Progenitor cell of endocrine pancreas (in vitro differentiated cells): Measurements from ENCODE around the gene ADCY5. TPM values are rescaled to one million over a fixed set of nuclear protein-coding genes. Genes with fewer than 3 reads are reported as not detected.

Source experiments
- DNase-seq: peaks from one replicate; pipeline ENCODE4 v3.0.0; 2021; ENCODE audit warnings: low spot score; ENCODE audit not compliant: unreplicated experiment
- H3K27ac Mint-ChIP-seq: 2 replicates; pipeline ENCODE4 v1.8.0; 2021; ENCODE audit warnings: mild to moderate bottlenecking, moderate library complexity, mixed read lengths
- H3K27me3 Mint-ChIP-seq: 2 replicates; pipeline ENCODE4 v1.8.0; 2021; ENCODE audit warnings: mixed read lengths
- H3K36me3 Mint-ChIP-seq: 2 replicates; pipeline ENCODE4 v1.8.0; 2022; ENCODE audit warnings: mixed read lengths; ENCODE audit not compliant: insufficient read depth
- H3K4me1 Mint-ChIP-seq: 2 replicates; pipeline ENCODE4 v1.8.0; 2021; ENCODE audit warnings: low read depth, mixed read lengths
- H3K4me3 Mint-ChIP-seq: 2 replicates; pipeline ENCODE4 v1.8.0; 2021; ENCODE audit warnings: low read depth, mild to moderate bottlenecking, moderate library complexity, mixed read lengths
- H3K9me3 Mint-ChIP-seq: 2 replicates; pipeline ENCODE4 v1.8.0; 2021; ENCODE audit warnings: low read depth, mixed read lengths
- total RNA-seq: library from RNA; stranded (reverse); gene quantifications from 2 replicates; pipeline ENCODE4 v1.2.1, GENCODE V29; 2021
- TF ChIP-seq, protein P1 (sequence below): fragments of 200-600 bp; sonication (generic); IDR thresholded peaks from one replicate; pipeline ENCODE4 v1.5.0; 2021; ENCODE audit warnings: antibody characterized with exemption, mild to moderate bottlenecking; ENCODE audit not compliant: unreplicated experiment

The ADCY5 gene
- total RNA-seq, 1 donor from 2014 or later = 33.8 TPM

GRCh38 chr3:123405936-123406510, 42.9 kb downstream of the ADCY5 start:
- no peak for DNase-seq
- H3K36me3 Mint-ChIP-seq = peaks cover 9% of the 10 kb centered on the region
- H3K4me3 Mint-ChIP-seq = no peak overlapping the region
- H3K27me3 Mint-ChIP-seq = no peaks in the 10 kb centered on the region
- peaks cover 52% of the 10 kb centered on the region for H3K4me1 Mint-ChIP-seq
- H3K9me3 Mint-ChIP-seq = no peaks in the 10 kb centered on the region
- TF ChIP-seq, protein P1, sequence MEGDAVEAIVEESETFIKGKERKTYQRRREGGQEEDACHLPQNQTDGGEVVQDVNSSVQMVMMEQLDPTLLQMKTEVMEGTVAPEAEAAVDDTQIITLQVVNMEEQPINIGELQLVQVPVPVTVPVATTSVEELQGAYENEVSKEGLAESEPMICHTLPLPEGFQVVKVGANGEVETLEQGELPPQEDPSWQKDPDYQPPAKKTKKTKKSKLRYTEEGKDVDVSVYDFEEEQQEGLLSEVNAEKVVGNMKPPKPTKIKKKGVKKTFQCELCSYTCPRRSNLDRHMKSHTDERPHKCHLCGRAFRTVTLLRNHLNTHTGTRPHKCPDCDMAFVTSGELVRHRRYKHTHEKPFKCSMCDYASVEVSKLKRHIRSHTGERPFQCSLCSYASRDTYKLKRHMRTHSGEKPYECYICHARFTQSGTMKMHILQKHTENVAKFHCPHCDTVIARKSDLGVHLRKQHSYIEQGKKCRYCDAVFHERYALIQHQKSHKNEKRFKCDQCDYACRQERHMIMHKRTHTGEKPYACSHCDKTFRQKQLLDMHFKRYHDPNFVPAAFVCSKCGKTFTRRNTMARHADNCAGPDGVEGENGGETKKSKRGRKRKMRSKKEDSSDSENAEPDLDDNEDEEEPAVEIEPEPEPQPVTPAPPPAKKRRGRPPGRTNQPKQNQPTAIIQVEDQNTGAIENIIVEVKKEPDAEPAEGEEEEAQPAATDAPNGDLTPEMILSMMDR = no peak
- H3K27ac Mint-ChIP-seq = peak overlapping the region; percentile 65

DNA sequence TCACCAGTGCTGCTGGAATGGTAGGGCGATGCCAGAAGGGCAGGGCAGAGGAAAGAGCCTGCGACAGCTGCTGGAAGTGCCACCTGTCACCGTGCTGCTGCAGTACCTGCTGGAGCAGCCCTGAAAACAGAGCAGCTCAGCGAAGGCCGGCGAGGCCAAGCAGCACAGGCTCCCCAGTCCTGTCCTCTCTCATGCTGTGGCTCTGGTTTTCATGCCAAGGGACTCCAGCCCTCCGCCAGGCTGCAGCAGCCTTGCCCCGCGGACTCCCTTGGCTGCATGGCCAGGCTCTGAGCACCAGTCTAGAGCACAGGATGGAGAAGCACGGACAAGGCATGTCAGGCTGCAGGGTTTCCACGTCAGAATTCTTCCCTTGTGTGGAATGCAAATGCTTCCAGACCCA, 43.9 kb downstream of the ADCY5 start:
- no peaks in the 10 kb centered on the region for H3K9me3 Mint-ChIP-seq
- H3K4me1 Mint-ChIP-seq = peaks cover 43% of the 10 kb centered on the region
- H3K27me3 Mint-ChIP-seq = no peaks in the 10 kb centered on the region
- no peak overlapping the region for H3K4me3 Mint-ChIP-seq
- TF ChIP-seq, protein P1 = no peak
- no peak overlapping the region for H3K27ac Mint-ChIP-seq
- peaks cover 9% of the 10 kb centered on the region for H3K36me3 Mint-ChIP-seq
- DNase-seq = no peak

DNA sequence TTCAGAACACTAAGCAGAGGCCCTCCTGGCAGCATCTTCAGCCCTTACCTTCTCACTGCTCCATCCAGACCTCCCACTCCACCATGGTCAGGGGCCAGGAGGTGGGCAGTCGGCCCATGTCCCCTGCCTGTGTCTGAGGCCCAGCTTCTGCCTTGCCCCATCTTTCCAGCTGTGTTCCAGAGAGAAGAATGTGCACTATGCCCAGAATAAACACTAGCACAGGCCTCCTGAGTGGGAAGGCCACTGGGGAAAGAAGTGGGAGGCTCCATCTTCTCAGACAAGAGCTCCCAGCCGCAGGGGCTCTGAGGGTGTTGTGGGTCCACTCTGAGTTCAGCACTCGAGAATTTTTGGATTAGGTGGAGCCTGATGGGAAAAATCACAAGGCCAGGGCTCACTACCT, 44.5 kb downstream of the ADCY5 start:
- H3K9me3 Mint-ChIP-seq = no peaks in the 10 kb centered on the region
- H3K27me3 Mint-ChIP-seq = no peaks in the 10 kb centered on the region
- H3K4me3 Mint-ChIP-seq = no peak overlapping the region
- H3K27ac Mint-ChIP-seq = no peak overlapping the region
- peaks cover 43% of the 10 kb centered on the region for H3K4me1 Mint-ChIP-seq
- H3K36me3 Mint-ChIP-seq = peaks cover 9% of the 10 kb centered on the region
- TF ChIP-seq, protein P1 = no peak
- no peak for DNase-seq

- Mint-ChIP-seq H3K4me1 (peaks cover 38% of the 10 kb centered on the region), H3K27me3 (no peaks in the 10 kb centered on the region), H3K4me3 (no peak overlapping the region)
Measured at GRCh38 chr3:123401836-123402530, 46.9 kb downstream of the ADCY5 start.

DNA sequence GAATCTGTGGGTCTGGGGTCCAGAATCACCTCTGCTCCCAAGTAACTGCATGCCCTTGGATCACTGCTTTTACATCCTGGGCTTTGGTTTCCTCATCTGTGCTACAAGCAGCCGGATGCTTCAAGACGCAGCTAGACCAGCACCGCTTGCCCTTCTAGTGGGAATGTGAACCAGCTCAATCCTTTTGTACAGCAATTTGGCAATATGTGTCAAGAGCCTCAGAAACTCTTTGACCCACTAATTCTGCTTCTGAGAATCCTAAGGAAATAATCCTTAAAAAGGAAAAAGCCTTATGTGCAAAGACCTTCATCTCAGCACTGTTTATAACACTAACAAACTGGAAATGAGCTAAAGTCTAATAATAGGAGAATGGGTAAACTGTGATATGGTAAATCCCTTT, 48.7 kb downstream of the ADCY5 start:
- DNase-seq = no peak
- Mint-ChIP-seq H3K27ac (no peak overlapping the region), H3K36me3 (peaks cover 3% of the 10 kb centered on the region), H3K4me1 (peaks cover 28% of the 10 kb centered on the region), H3K27me3 (no peaks in the 10 kb centered on the region), H3K9me3 (no peaks in the 10 kb centered on the region), H3K4me3 (no peak overlapping the region)
- TF ChIP-seq, protein P1 = no peak

More at GRCh38 chr3:123401836-123402530, 46.9 kb downstream of the ADCY5 start:
- TF ChIP-seq, protein P1 = no peak
- H3K27ac Mint-ChIP-seq = no peak overlapping the region
- peaks cover 5% of the 10 kb centered on the region for H3K36me3 Mint-ChIP-seq
- DNase-seq = no peak
- no peaks in the 10 kb centered on the region for H3K9me3 Mint-ChIP-seq
